Effector memory CD8-positive, alpha-beta T cell (primary cell): ENCODE results near the gene APOF.
A peak's percentile ranks its signal among the peaks of the same experiment; 100 is the strongest.

ENCODE experiments used
- ATAC-seq: fragments of 150-1000 bp; cut with Tn5 transposase; replicated peaks from 2 replicates; pipeline ENCODE4 v1.10.0; 2021; ENCODE audit warnings: mild to moderate bottlenecking, moderate library complexity
- DNase-seq, 3 experiments: peaks; one replicate each; pipeline ENCODE4 v3.0.0; 2021
- H3K27ac Mint-ChIP-seq, 2 donors: one replicate each; pipeline ENCODE4 v1.8.0; 2022; ENCODE audit warnings: mild to moderate bottlenecking in 2 of 2, mixed read lengths in 2 of 2, moderate library complexity in 2 of 2
- H3K27me3 Mint-ChIP-seq, 2 donors: one replicate each; pipeline ENCODE4 v1.8.0; 2022; ENCODE audit warnings: mixed read lengths in 2 of 2
- H3K36me3 Mint-ChIP-seq: one replicate; pipeline ENCODE4 v1.8.0; 2022; ENCODE audit warnings: mild to moderate bottlenecking, moderate library complexity, mixed read lengths; ENCODE audit not compliant: insufficient read depth
- H3K4me1 Mint-ChIP-seq, 2 donors: one replicate each; pipeline ENCODE4 v1.8.0; 2022; ENCODE audit warnings: low read depth in 2 of 2, mixed read lengths in 2 of 2
- H3K4me3 Mint-ChIP-seq, 2 donors: one replicate each; pipeline ENCODE4 v1.8.0; 2022; ENCODE audit warnings: mild to moderate bottlenecking in 2 of 2, mixed read lengths in 2 of 2, moderate library complexity in 2 of 2
- H3K9me3 Mint-ChIP-seq, 2 donors: one replicate each; pipeline ENCODE4 v1.8.0; 2022; ENCODE audit warnings: mixed read lengths in 2 of 2

Gene APOF

GRCh38 chr12:56387152-56387736, 24.6 kb upstream of the APOF start:
- Mint-ChIP-seq H3K36me3 (peaks cover 4% of the 10 kb centered on the region), H3K9me3 (no peaks in the 10 kb centered on the region), H3K27ac (no peak overlapping the region), H3K27me3 (no peaks in the 10 kb centered on the region), H3K4me3 (no peak overlapping the region), H3K4me1 (no peaks in the 10 kb centered on the region)
- no peak for DNase-seq
- ATAC-seq = no peak

GRCh38 chr12:56385873-56386272, 23.2 kb upstream of the APOF start:
- ATAC-seq = no peak
- no peak overlapping the region for H3K4me3 Mint-ChIP-seq
- no peaks in the 10 kb centered on the region for H3K27me3 Mint-ChIP-seq
- no peaks in the 10 kb centered on the region for H3K4me1 Mint-ChIP-seq
- peaks cover 4% of the 10 kb centered on the region for H3K36me3 Mint-ChIP-seq
- DNase-seq = no peak
- no peaks in the 10 kb centered on the region for H3K9me3 Mint-ChIP-seq
- H3K27ac Mint-ChIP-seq = no peak overlapping the region

- Mint-ChIP-seq H3K4me3 (no peak overlapping the region), H3K36me3 (peaks cover 4% of the 10 kb centered on the region), H3K27ac (no peak overlapping the region)
Measured at GRCh38 chr12:56382611-56383010, 20.0 kb upstream of the APOF start.

GRCh38 chr12:56377989-56378316, 15.3 kb upstream of the APOF start:
- H3K4me3 Mint-ChIP-seq = no peak overlapping the region
- H3K9me3 Mint-ChIP-seq = no peaks in the 10 kb centered on the region
- peaks cover 2% of the 10 kb centered on the region for H3K36me3 Mint-ChIP-seq
- H3K4me1 Mint-ChIP-seq = no peaks in the 10 kb centered on the region
- no peak overlapping the region for H3K27ac Mint-ChIP-seq
- ATAC-seq = no peak
- DNase-seq = no peak
- H3K27me3 Mint-ChIP-seq = no peaks in the 10 kb centered on the region

More at GRCh38 chr12:56382611-56383010, 20.0 kb upstream of the APOF start:
- Mint-ChIP-seq H3K27me3 (no peaks in the 10 kb centered on the region), H3K4me1 (no peaks in the 10 kb centered on the region), H3K9me3 (no peaks in the 10 kb centered on the region)
- ATAC-seq (no peak), DNase-seq (no peak)

- H3K4me1 Mint-ChIP-seq = no peaks in the 10 kb centered on the region
Measured at GRCh38 chr12:56377310-56377988, 14.8 kb upstream of the APOF start.

GRCh38 chr12:56375598-56376434, 13.2 kb upstream of the APOF start:
- no peaks in the 10 kb centered on the region for H3K27me3 Mint-ChIP-seq
- no peak overlapping the region for H3K4me3 Mint-ChIP-seq
- no peaks in the 10 kb centered on the region for H3K36me3 Mint-ChIP-seq
- H3K27ac Mint-ChIP-seq = no peak overlapping the region
- H3K9me3 Mint-ChIP-seq = no peaks in the 10 kb centered on the region
- H3K4me1 Mint-ChIP-seq = no peaks in the 10 kb centered on the region
- peak; percentile 33 for ATAC-seq
- no peak for DNase-seq

More at GRCh38 chr12:56377310-56377988, 14.8 kb upstream of the APOF start:
- peak overlapping the region in 1 of 2 donors; percentile 22 for H3K27ac Mint-ChIP-seq
- no peaks in the 10 kb centered on the region for H3K27me3 Mint-ChIP-seq
- DNase-seq (no peak), ATAC-seq (no peak)
- no peaks in the 10 kb centered on the region for H3K9me3 Mint-ChIP-seq
- no peaks in the 10 kb centered on the region for H3K36me3 Mint-ChIP-seq
- no peak overlapping the region for H3K4me3 Mint-ChIP-seq

- no peak for ATAC-seq
- Mint-ChIP-seq H3K27ac (peak overlapping the region in 1 of 2 donors; percentile 32), H3K4me3 (no peak overlapping the region)
Measured at GRCh38 chr12:56374726-56375597, 12.3 kb upstream of the APOF start.

GRCh38 chr12:56373515-56373914, 10.9 kb upstream of the APOF start:
- ATAC-seq (no peak), DNase-seq (no peak)
- no peak overlapping the region for H3K27ac Mint-ChIP-seq
- no peaks in the 10 kb centered on the region for H3K4me1 Mint-ChIP-seq
- no peak overlapping the region for H3K4me3 Mint-ChIP-seq
- no peaks in the 10 kb centered on the region for H3K9me3 Mint-ChIP-seq
- no peaks in the 10 kb centered on the region for H3K36me3 Mint-ChIP-seq
- H3K27me3 Mint-ChIP-seq = no peaks in the 10 kb centered on the region

More at GRCh38 chr12:56374726-56375597, 12.3 kb upstream of the APOF start:
- no peaks in the 10 kb centered on the region for H3K4me1 Mint-ChIP-seq
- H3K27me3 Mint-ChIP-seq = no peaks in the 10 kb centered on the region
- no peaks in the 10 kb centered on the region for H3K9me3 Mint-ChIP-seq
- DNase-seq = no peak
- H3K36me3 Mint-ChIP-seq = no peaks in the 10 kb centered on the region

- DNase-seq = no peak
- ATAC-seq = no peak
- Mint-ChIP-seq H3K27ac (no peak overlapping the region), H3K36me3 (no peaks in the 10 kb centered on the region), H3K4me1 (no peaks in the 10 kb centered on the region), H3K27me3 (peaks cover 0 to 6% of the 10 kb centered on the region in 2 donors), H3K9me3 (no peaks in the 10 kb centered on the region), H3K4me3 (no peak overlapping the region)
Measured at GRCh38 chr12:56366948-56367347, 4.3 kb upstream of the APOF start.

GRCh38 chr12:56361487-56362129, 1.0 kb downstream of the APOF start:
- DNase-seq (no peak), ATAC-seq (no peak)
- H3K9me3 Mint-ChIP-seq = no peaks in the 10 kb centered on the region
- H3K36me3 Mint-ChIP-seq = peaks cover 30% of the 10 kb centered on the region
- peak overlapping the region; percentile 85 to 97 for H3K4me3 Mint-ChIP-seq
- H3K4me1 Mint-ChIP-seq = peaks cover 9 to 10% of the 10 kb centered on the region in 2 donors
- H3K27ac Mint-ChIP-seq = peak overlapping the region; percentile 91 to 98
- H3K27me3 Mint-ChIP-seq = peaks cover 0 to 4% of the 10 kb centered on the region in 2 donors

GRCh38 chr12:56359851-56360767, 2.5 kb downstream of the APOF start, which contains the start of gene STAT2:
STAT2 (minus strand) TSS chr12:56360107; CDS start chr12:56356571, 3,536 bp downstream.
- Mint-ChIP-seq H3K27me3 (no peaks in the 10 kb centered on the region), H3K36me3 (peaks cover 41% of the 10 kb centered on the region), H3K4me1 (peaks cover 9 to 15% of the 10 kb centered on the region in 2 donors), H3K4me3 (peak within 1 kb of the TSS; percentile 85 to 97), H3K9me3 (no peaks in the 10 kb centered on the region), H3K27ac (peak within 1 kb of the TSS; percentile 91 to 98)
- ATAC-seq = peak; percentile 93
- DNase-seq = peak; percentile 99
